HG03175 (cell line): ENCODE measurements around the gene ADORA1.

Experiments used
- ATAC-seq: cut with Tn5 transposase; IDR thresholded peaks from one replicate; pipeline ENCODE4 v1.9.1; 2021; ENCODE audit warnings: mild to moderate bottlenecking, moderate library complexity; ENCODE audit not compliant: unreplicated experiment

The ADORA1 gene

GRCh38 chr1:203156280-203156679, 28.8 kb downstream of the ADORA1 start:
- no peak for ATAC-seq

- no peak for ATAC-seq
These were observed 30.9 kb downstream of the ADORA1 start for GRCh38 chr1:203158423-203158822.

- ATAC-seq = no peak
These were observed 31.6 kb downstream of the ADORA1 start for GRCh38 chr1:203158960-203159665.

GRCh38 chr1:203159844-203160243, 32.3 kb downstream of the ADORA1 start:
- no peak for ATAC-seq

GRCh38 chr1:203161175-203161574, 33.6 kb downstream of the ADORA1 start:
- ATAC-seq = no peak

- no peak for ATAC-seq
These were observed 34.2 kb downstream of the ADORA1 start for GRCh38 chr1:203161703-203162102.

GRCh38 chr1:203162403-203162802, 34.9 kb downstream of the ADORA1 start:
- no peak for ATAC-seq

GRCh38 chr1:203163891-203164635, 36.5 kb downstream of the ADORA1 start:
- ATAC-seq = no peak

- ATAC-seq = no peak
These were observed 37.7 kb downstream of the ADORA1 start for GRCh38 chr1:203165101-203165799.

- no peak for ATAC-seq
These were observed 38.3 kb downstream of the ADORA1 start for GRCh38 chr1:203165800-203166161.

GRCh38 chr1:203166192-203166940, 38.8 kb downstream of the ADORA1 start:
- ATAC-seq = no peak

- no peak for ATAC-seq
These were observed 39.7 kb downstream of the ADORA1 start for GRCh38 chr1:203167026-203167912.

GRCh38 chr1:203167913-203168200, 40.3 kb downstream of the ADORA1 start:
- ATAC-seq = no peak

GRCh38 chr1:203168256-203168786, 40.8 kb downstream of the ADORA1 start:
- no peak for ATAC-seq

GRCh38 chr1:203168991-203169390, 41.5 kb downstream of the ADORA1 start:
- no peak for ATAC-seq

GRCh38 chr1:203169770-203170520, 42.4 kb downstream of the ADORA1 start:
- ATAC-seq = no peak

- no peak for ATAC-seq
These were observed 43.3 kb downstream of the ADORA1 start for GRCh38 chr1:203170625-203171330.

- ATAC-seq = no peak
These were observed 44.0 kb downstream of the ADORA1 start for GRCh38 chr1:203171341-203172183.
